Liver (tissue), 9 donors: ENCODE results near the gene DIPK1A. TPM values are rescaled to one million over a fixed set of nuclear protein-coding genes. Genes with fewer than 3 reads are reported as not detected.

ENCODE experiments used
- DNase-seq: peaks from one replicate; pipeline ENCODE4 v3.0.0-alpha.2; 2017; ENCODE audit warnings: low spot score
- H3K27ac ChIP-seq, 2 donors: one replicate each; pipeline ENCODE4 v1.7.0; 2013; ENCODE audit warnings: inconsistent platforms in 2 of 2, low read length in 2 of 2, control low read depth in 1 of 2, low read depth in 1 of 2, mild to moderate bottlenecking in 1 of 2
- H3K27me3 ChIP-seq, 4 donors: one replicate each; pipeline versions ENCODE4 v1.6.1 to v1.7.0; 2013; ENCODE audit warnings: low read length in 3 of 4, inconsistent platforms in 1 of 4, mild to moderate bottlenecking in 1 of 4, moderate library complexity in 1 of 4; ENCODE audit not compliant: control insufficient read depth in 4 of 4, insufficient read depth in 4 of 4
- H3K36me3 ChIP-seq, 4 donors: one replicate each; pipeline versions ENCODE4 v1.6.1 to v1.7.0; 2013; ENCODE audit warnings: low read length in 3 of 4, mild to moderate bottlenecking in 3 of 4, low read depth in 1 of 4, moderate library complexity in 1 of 4; ENCODE audit not compliant: control insufficient read depth in 4 of 4, insufficient read depth in 3 of 4
- H3K4me1 ChIP-seq, 4 donors: one replicate each; pipeline versions ENCODE4 v1.6.1 to v1.7.0; 2013; ENCODE audit warnings: low read length in 3 of 4, mild to moderate bottlenecking in 3 of 4, moderate library complexity in 1 of 4; ENCODE audit not compliant: control insufficient read depth in 4 of 4, insufficient read depth in 4 of 4
- H3K4me3 ChIP-seq, 3 donors: one replicate each; pipeline versions ENCODE4 v1.6.1 to v1.7.0; 2013; ENCODE audit warnings: low read length in 3 of 3, control low read depth in 1 of 3, low read depth in 1 of 3, mild to moderate bottlenecking in 1 of 3
- H3K9ac ChIP-seq, 2 donors: one replicate each; pipeline ENCODE4 v1.7.0; 2013; ENCODE audit warnings: low read length in 2 of 2, mild to moderate bottlenecking in 2 of 2, moderate library complexity in 2 of 2, control low read depth in 1 of 2, low read depth in 1 of 2
- H3K9me3 ChIP-seq, 4 donors: one replicate each; pipeline versions ENCODE4 v1.6.1 to v1.7.0; 2013; ENCODE audit warnings: low read length in 3 of 4; ENCODE audit not compliant: control insufficient read depth in 4 of 4
- CTCF ChIP-seq: fragments of 150-350 bp; IDR thresholded peaks from 2 replicates; pipeline ENCODE4 v1.5.1; 2017; ENCODE audit warnings: improper control_type of control experiment, low read depth, low read length; ENCODE audit not compliant: missing input control
- EGR1 ChIP-seq, 2 donors: IDR thresholded peaks; 2 replicates each; pipeline ENCODE4 v1.6.1; 2016 to 2018; ENCODE audit warnings: antibody characterized with exemption in 2 of 2, low read depth in 2 of 2
- FOXA1 ChIP-seq: IDR thresholded peaks from 2 replicates; pipeline ENCODE4 v1.6.1; 2016; ENCODE audit warnings: antibody characterized with exemption
- FOXA2 ChIP-seq: IDR thresholded peaks from 2 replicates; pipeline ENCODE4 v1.6.1; 2016; ENCODE audit warnings: antibody characterized with exemption
- GABPA ChIP-seq, 2 donors: IDR thresholded peaks in 1 of 2; conservative IDR thresholded peaks in 1 of 2; 2 replicates each; pipeline ENCODE4 v1.6.1; 2016; ENCODE audit warnings: antibody characterized with exemption in 2 of 2, mild to moderate bottlenecking in 1 of 2, moderate library complexity in 1 of 2
- HNF4A ChIP-seq, 2 donors: conservative IDR thresholded peaks; 2 replicates each; pipeline ENCODE4 v1.6.1; 2016; ENCODE audit warnings: antibody characterized with exemption in 2 of 2, mild to moderate bottlenecking in 2 of 2
- HNF4G ChIP-seq: IDR thresholded peaks from 2 replicates; pipeline ENCODE4 v1.6.1; 2016; ENCODE audit warnings: antibody characterized with exemption
- JUND ChIP-seq, 2 donors: IDR thresholded peaks; 2 replicates each; pipeline ENCODE4 v1.6.1; 2016; ENCODE audit warnings: antibody characterized with exemption in 2 of 2
- NR2F2 ChIP-seq: IDR thresholded peaks from 2 replicates; pipeline ENCODE4 v1.6.1; 2016; ENCODE audit warnings: antibody characterized with exemption
- RAD21 ChIP-seq, 2 donors: IDR thresholded peaks; 2 replicates each; pipeline ENCODE4 v1.6.1; 2016; ENCODE audit warnings: antibody characterized with exemption in 2 of 2, mild to moderate bottlenecking in 2 of 2
- REST ChIP-seq: IDR thresholded peaks from 2 replicates; pipeline ENCODE4 v1.6.1; 2016; ENCODE audit warnings: antibody characterized with exemption, mild to moderate bottlenecking
- RXRA ChIP-seq, 2 donors: IDR thresholded peaks; 2 replicates each; pipeline ENCODE4 v1.6.1; 2017 to 2018; ENCODE audit warnings: antibody characterized with exemption in 2 of 2, mild to moderate bottlenecking in 1 of 2
- SP1 ChIP-seq: IDR thresholded peaks from 2 replicates; pipeline ENCODE4 v1.6.1; 2018; ENCODE audit warnings: antibody characterized with exemption, mild to moderate bottlenecking
- TAF1 ChIP-seq: conservative IDR thresholded peaks from 2 replicates; pipeline ENCODE4 v1.6.1; 2016; ENCODE audit warnings: antibody characterized with exemption, mild to moderate bottlenecking
- YY1 ChIP-seq: IDR thresholded peaks from 2 replicates; pipeline ENCODE4 v1.6.1; 2016; ENCODE audit warnings: antibody characterized with exemption, mild to moderate bottlenecking
- ZBTB33 ChIP-seq: IDR thresholded peaks from 2 replicates; pipeline ENCODE4 v1.6.1; 2016; ENCODE audit warnings: antibody characterized with exemption
- WGBS: extraction: QIAGEN DNeasy Blood & Tissue Kit; methylation state at CpG from one replicate; pipeline ENCODE4 v1.1.7; 2013; 5-methylcytosine and 5-hydroxymethylcytosine counted together
- polyA plus RNA-seq, 2 donors: library from polyadenylated mRNA; stranded (reverse) in 1 of 2; unstranded in 1 of 2; fragments of 200-250 nt in 1 of 2; fragments of >200 nt in 1 of 2; fragmentation: Nextera tagmentation in 1 of 2; extraction: Ambion mirVana in 1 of 2; gene quantifications; one replicate each; pipeline versions ENCODE4 v1.2.1 to v1.2.3, GENCODE V29; 2013 to 2015
- total RNA-seq, 2 donors: library from RNA; depleted of rRNA; stranded (reverse); fragments of >200 nt; gene quantifications; one replicate each; pipeline ENCODE4 v1.2.3, GENCODE V29; 2014
- TF ChIP-seq, protein P1 (sequence below): IDR thresholded peaks from 2 replicates; pipeline ENCODE4 v1.6.1; 2016; ENCODE audit warnings: antibody characterized with exemption
- TF ChIP-seq, protein P2 (sequence below): IDR thresholded peaks from 2 replicates; pipeline ENCODE4 v1.6.1; 2016; ENCODE audit warnings: antibody characterized with exemption
- donor health status: healthy.
- donor health status: healthy.
- donor health status: healthy.
- donor health status: healthy.
- donor health status: healthy.

The DIPK1A gene
- total and polyA plus RNA-seq, 4 donors = 7.9 to 11.6 (median 10.2) TPM

DNA sequence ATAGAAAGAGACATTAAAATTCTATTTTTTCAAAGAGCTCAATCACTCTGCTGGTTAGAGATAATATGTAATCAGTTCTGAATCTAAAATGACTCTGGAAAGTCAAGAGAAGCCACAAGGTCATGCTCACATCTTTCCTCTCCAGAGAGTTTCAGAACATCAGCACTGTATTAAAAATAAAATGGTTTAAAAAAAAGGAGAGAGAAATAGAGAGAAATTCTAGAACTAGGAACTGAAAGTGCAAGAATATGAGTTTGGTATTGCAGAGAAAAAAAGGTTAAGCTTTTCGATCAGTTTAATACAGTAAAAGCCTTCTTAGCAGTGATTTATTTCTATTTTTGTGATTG is 44.0 kb upstream of the DIPK1A start:
- Histone ChIP-seq H3K27me3 (no peaks in the 10 kb centered on the region), H3K9me3 (no peaks in the 10 kb centered on the region), H3K4me1 (no peaks in the 10 kb centered on the region), H3K27ac (no peak overlapping the region), H3K9ac (no peak overlapping the region), H3K4me3 (no peak overlapping the region), H3K36me3 (no peaks in the 10 kb centered on the region)
- 92% methylated on average over 1 of the region's 1 CpG for WGBS
- TF ChIP-seq FOXA2 (no peak), SP1 (no peak), ZBTB33 (no peak), CTCF (no peak), EGR1 (IDR thresholded peaks at IDR 0.05; ENCODE audit: low read depth in 2 of 2) (no peak), RAD21 (IDR thresholded peaks at IDR 0.05) (no peak), FOXA1 (no peak), JUND (IDR thresholded peaks at IDR 0.05) (no peak), REST (no peak), NR2F2 (no peak), TAF1 (no peak), RXRA (IDR thresholded peaks at IDR 0.05) (no peak), HNF4G (no peak), HNF4A (conservative IDR thresholded peaks at IDR 0.05) (no peak), YY1 (no peak), GABPA (IDR thresholded peaks at IDR 0.05 in 1 of 2, conservative IDR thresholded peaks at IDR 0.05 in 1 of 2) (no peak)
- TF ChIP-seq, protein P1, sequence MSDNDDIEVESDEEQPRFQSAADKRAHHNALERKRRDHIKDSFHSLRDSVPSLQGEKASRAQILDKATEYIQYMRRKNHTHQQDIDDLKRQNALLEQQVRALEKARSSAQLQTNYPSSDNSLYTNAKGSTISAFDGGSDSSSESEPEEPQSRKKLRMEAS = no peak
- TF ChIP-seq, protein P2, sequence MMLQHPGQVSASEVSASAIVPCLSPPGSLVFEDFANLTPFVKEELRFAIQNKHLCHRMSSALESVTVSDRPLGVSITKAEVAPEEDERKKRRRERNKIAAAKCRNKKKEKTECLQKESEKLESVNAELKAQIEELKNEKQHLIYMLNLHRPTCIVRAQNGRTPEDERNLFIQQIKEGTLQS = no peak
- no peak for DNase-seq
